GM10266 (cell line): ENCODE data around the gene MRPL38.

Experiments used
- DNase-seq: peaks from one replicate; pipeline ENCODE4 v3.0.0; 2012; ENCODE audit errors: extremely low spot score
- CTCF ChIP-seq: IDR thresholded peaks from 2 replicates; pipeline ENCODE4 v1.5.1; 2012; ENCODE audit warnings: mild to moderate bottlenecking, low read depth; ENCODE audit not compliant: control insufficient read depth, insufficient read depth; ENCODE audit errors: missing control alignments

Gene MRPL38

DNA sequence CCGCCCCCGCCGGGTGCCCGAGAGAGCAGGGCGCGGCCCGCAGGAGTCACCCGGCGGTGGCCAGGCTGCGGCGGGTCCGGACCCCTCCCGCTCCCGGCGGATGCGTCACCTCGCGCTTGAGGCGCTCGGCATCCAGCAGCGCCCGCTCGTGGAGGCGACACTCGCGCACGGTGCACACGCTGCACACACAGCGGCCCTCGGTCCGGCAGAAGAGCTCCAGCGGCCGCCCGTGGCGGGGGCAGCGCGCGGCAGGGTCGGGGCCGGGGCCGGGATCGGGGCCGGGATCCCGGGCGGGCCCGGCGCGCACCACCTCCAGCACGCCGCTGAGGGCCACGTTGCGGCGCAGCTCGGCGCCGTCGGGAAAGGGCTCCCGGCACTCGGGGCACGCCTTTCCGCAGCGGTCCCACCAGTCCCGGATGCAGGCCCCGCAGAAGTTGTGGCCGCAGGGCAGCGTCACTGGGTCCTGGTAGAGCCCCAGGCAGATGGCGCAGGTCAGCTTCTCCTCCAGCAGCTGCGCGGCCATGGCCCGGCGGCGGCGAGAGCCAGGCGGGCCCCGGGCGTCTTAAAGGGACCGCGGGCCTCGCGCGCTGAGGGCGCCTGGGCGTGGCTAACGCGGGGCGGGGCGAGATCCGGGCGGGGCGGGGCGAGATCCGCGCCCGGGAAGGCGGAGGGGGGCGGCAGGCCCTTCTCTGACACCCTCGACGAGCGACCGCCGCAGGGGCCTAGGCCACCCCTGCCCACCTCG lies 8.1 kb downstream of the MRPL38 start, which contains the start of gene TRIM65:
Gene TRIM65, minus strand, starts transcription at position 537 of the 745 bp plus-strand sequence. Its CDS starts 14 bp downstream, at position 523.
- peak; percentile 96 for DNase-seq
- peak; percentile 66 for TF ChIP-seq CTCF

GRCh38 chr17:75895370-75896155 lies 9.1 kb downstream of the MRPL38 start:
- TF ChIP-seq CTCF = peak; percentile 41
- DNase-seq = no peak

GRCh38 chr17:75894049-75894733 lies 10.5 kb downstream of the MRPL38 start:
- no peak for DNase-seq
- no peak for TF ChIP-seq CTCF

DNA sequence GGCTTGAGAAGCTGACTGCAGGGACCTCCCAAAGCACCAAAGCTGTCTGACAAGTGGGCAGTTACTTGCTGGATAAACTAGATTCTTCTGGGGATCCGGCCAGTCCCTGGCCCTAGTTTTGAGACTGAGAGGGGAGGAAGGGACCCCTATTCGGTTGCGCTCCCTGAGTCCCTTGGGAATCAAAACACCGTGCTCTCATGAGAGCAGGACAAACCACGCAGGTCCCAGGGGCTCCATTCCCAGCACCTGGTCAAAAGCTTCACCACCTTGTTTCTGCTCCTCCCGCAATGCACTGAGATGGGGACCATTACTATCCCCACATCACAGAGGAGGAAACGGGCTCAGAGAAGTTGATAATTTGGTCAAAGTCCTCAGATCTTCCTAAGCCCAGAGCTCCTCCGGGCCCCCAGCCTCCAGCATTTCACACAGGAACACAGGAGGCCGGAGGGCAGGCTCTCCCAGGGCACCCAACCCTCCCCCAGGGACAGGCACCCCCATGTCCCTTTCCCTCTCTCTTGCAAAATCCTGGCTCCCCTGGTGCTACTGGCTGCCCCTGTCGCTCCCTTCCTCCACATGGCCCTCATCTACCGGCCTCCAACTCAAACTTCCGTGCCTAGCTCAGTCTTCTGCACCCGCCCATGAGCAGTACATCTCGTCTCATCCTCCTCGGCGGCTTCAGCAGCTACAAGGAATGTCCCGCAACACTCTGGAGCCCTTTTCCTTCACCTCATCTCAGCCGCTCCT lies 11.2 kb downstream of the MRPL38 start:
- no peak for DNase-seq

GRCh38 chr17:75892556-75893224 lies 12.0 kb downstream of the MRPL38 start:
- DNase-seq = no peak
- TF ChIP-seq CTCF = no peak

More for the DNA sequence above, 11.2 kb downstream of the MRPL38 start:
- TF ChIP-seq CTCF = no peak
